ENCODE results near the gene BNIP3.

BNIP3 gene

DNA sequence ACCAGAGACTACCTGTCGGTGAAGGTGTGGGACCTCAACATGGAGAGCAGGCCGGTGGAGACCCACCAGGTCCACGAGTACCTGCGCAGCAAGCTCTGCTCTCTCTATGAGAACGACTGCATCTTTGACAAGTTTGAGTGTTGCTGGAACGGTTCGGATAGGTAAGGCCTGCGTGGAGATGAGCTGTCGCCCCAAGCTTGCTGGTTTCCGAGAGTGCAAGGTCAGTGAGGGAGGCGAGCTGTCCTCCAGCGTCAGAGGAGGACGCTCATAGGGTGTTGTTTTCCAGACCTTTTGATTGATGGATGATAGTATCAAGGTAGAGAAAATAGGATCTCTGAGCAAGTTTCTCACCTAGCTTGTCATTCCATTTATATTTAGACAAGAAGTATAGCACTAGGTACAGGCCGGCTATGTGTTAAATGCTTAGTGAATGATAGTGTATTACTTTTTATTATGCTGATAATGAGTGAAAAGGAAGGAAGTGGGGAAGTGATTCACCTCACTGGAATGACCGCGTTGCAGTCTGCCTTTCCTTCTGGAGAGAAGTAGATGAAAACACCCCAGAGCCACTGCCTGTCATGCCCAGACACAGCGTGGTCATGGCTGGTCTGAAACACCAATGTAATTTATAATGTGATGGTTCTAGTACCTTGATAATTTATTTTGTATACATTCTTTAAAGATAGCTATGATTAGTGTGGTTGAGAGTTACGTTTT lies 33.9 kb downstream of the BNIP3 start:
- TF ChIP-seq TCF4 (CRISPR knock-in tag; IDR thresholded peaks at IDR 0.05; ENCODE audit: borderline replicate concordance) (no peak), ZFP3 (CRISPR knock-in tag; IDR thresholded peaks at IDR 0.05) (no peak), ZFP30 (CRISPR knock-in tag; IDR thresholded peaks at IDR 0.05) (no peak), ZNF8 (CRISPR knock-in tag; IDR thresholded peaks at IDR 0.05) (no peak)
- TF ChIP-seq, protein P1, sequence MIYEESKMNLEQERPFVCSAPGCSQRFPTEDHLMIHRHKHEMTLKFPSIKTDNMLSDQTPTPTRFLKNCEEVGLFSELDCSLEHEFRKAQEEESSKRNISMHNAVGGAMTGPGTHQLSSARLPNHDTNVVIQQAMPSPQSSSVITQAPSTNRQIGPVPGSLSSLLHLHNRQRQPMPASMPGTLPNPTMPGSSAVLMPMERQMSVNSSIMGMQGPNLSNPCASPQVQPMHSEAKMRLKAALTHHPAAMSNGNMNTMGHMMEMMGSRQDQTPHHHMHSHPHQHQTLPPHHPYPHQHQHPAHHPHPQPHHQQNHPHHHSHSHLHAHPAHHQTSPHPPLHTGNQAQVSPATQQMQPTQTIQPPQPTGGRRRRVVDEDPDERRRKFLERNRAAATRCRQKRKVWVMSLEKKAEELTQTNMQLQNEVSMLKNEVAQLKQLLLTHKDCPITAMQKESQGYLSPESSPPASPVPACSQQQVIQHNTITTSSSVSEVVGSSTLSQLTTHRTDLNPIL (CRISPR knock-in tag; IDR thresholded peaks at IDR 0.05; ENCODE audit: low read depth): no peak
- ATAC-seq: peak; percentile 81

DNA sequence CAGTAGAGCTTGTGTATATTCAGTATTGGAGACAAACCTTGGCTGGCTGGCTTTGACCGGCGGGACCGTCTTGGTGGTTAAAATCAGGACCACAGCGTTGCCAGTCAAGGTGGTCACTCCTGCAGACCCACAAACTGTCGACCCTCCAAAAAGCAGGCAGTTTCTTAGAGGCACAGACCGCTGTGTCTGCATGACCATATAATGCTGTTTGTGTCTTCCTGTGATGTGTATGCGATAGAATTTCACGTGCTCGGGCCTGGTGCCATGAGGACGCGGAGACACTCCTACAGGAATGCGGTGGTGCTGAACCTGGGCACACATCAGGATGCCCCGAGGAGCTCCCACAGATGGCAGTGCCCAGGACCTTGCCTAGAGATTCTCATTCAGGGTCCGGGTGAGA lies 34.8 kb downstream of the BNIP3 start:
- ATAC-seq: no peak
- TF ChIP-seq OSR1 (CRISPR knock-in tag; IDR thresholded peaks at IDR 0.05) (no peak), SNAI2 (CRISPR knock-in tag; IDR thresholded peaks at IDR 0.05) (no peak), CSDC2 (CRISPR knock-in tag; IDR thresholded peaks at IDR 0.05) (no peak), ZNF8 (CRISPR knock-in tag; IDR thresholded peaks at IDR 0.05) (no peak), ISL1 (CRISPR knock-in tag; IDR thresholded peaks at IDR 0.05) (no peak), GLIS3 (CRISPR knock-in tag; IDR thresholded peaks at IDR 0.05) (no peak), RARB (CRISPR knock-in tag; IDR thresholded peaks at IDR 0.05) (no peak), PPARA (CRISPR knock-in tag; IDR thresholded peaks at IDR 0.05; ENCODE audit: borderline replicate concordance) (no peak), TOX (CRISPR knock-in tag; IDR thresholded peaks at IDR 0.05; ENCODE audit: borderline replicate concordance) (no peak)
- TF ChIP-seq, protein P2, sequence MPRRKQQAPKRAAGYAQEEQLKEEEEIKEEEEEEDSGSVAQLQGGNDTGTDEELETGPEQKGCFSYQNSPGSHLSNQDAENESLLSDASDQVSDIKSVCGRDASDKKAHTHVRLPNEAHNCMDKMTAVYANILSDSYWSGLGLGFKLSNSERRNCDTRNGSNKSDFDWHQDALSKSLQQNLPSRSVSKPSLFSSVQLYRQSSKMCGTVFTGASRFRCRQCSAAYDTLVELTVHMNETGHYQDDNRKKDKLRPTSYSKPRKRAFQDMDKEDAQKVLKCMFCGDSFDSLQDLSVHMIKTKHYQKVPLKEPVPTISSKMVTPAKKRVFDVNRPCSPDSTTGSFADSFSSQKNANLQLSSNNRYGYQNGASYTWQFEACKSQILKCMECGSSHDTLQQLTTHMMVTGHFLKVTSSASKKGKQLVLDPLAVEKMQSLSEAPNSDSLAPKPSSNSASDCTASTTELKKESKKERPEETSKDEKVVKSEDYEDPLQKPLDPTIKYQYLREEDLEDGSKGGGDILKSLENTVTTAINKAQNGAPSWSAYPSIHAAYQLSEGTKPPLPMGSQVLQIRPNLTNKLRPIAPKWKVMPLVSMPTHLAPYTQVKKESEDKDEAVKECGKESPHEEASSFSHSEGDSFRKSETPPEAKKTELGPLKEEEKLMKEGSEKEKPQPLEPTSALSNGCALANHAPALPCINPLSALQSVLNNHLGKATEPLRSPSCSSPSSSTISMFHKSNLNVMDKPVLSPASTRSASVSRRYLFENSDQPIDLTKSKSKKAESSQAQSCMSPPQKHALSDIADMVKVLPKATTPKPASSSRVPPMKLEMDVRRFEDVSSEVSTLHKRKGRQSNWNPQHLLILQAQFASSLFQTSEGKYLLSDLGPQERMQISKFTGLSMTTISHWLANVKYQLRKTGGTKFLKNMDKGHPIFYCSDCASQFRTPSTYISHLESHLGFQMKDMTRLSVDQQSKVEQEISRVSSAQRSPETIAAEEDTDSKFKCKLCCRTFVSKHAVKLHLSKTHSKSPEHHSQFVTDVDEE (CRISPR knock-in tag; IDR thresholded peaks at IDR 0.05): no peak

DNA sequence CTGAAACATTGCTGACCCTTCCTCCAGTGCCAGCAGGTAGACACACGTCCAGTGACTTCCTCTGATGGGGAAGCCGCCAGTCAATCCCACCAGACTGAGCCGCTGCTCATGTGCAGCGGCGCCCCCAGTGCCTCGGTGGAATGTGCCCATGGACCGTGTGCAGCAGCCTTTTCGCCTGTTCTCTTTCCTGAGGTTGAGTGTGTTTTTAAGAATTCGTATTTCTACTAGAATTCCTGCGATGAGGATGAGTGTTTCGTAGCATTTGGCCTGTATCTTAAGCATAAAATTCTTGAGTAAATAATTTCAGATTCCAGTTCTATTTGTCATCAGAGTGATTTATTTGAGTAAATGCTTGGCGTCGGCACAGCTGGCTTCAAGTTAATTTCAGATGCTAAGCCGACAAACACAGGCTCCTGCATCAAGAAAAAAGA lies 35.4 kb downstream of the BNIP3 start:
- TF ChIP-seq ZC3H10 (CRISPR knock-in tag; IDR thresholded peaks at IDR 0.05): no peak
- no peak for TF ChIP-seq ZNF8 (CRISPR knock-in tag; IDR thresholded peaks at IDR 0.05)
- TF ChIP-seq, protein P3, sequence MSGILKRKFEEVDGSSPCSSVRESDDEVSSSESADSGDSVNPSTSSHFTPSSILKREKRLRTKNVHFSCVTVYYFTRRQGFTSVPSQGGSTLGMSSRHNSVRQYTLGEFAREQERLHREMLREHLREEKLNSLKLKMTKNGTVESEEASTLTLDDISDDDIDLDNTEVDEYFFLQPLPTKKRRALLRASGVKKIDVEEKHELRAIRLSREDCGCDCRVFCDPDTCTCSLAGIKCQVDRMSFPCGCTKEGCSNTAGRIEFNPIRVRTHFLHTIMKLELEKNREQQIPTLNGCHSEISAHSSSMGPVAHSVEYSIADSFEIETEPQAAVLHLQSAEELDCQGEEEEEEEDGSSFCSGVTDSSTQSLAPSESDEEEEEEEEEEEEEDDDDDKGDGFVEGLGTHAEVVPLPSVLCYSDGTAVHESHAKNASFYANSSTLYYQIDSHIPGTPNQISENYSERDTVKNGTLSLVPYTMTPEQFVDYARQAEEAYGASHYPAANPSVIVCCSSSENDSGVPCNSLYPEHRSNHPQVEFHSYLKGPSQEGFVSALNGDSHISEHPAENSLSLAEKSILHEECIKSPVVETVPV (CRISPR knock-in tag; IDR thresholded peaks at IDR 0.05): no peak
- no peak for TF ChIP-seq ZNF565 (CRISPR knock-in tag; conservative IDR thresholded peaks at IDR 0.05; ENCODE audit: low read depth)
- peak; percentile 71 for ATAC-seq

DNA sequence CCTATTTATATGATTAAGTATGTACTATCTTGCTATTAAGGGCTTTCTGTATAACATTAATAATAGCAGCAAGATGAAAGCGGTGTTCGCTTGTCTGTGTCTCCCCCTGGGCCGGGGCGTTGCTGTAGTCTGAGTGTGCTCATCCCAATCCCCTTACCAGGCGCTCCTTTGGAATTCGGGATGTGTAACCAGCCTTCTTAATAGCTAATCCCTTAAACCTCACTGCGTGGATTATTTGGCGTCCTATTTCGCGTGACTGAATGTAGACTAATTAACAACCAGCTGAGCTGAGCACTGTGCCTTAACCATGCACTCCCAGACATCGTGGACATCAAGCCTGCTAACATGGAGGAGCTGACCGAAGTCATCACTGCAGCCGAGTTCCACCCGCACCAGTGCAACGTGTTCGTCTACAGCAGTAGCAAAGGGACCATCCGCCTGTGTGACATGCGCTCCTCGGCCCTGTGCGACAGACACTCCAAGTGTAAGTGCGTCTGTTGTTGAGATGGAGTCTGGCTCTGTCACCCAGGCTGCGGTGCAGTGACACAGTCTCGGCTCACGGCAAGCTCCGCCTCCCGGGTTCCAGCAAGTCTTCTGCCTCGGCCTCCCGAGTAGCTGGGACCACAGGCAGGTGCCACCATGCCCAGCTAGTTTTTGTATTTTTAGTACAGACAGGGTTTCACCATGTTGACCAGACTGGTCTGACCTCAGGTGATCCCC lies 36.6 kb downstream of the BNIP3 start:
- ATAC-seq: no peak
- TF ChIP-seq, protein P4, sequence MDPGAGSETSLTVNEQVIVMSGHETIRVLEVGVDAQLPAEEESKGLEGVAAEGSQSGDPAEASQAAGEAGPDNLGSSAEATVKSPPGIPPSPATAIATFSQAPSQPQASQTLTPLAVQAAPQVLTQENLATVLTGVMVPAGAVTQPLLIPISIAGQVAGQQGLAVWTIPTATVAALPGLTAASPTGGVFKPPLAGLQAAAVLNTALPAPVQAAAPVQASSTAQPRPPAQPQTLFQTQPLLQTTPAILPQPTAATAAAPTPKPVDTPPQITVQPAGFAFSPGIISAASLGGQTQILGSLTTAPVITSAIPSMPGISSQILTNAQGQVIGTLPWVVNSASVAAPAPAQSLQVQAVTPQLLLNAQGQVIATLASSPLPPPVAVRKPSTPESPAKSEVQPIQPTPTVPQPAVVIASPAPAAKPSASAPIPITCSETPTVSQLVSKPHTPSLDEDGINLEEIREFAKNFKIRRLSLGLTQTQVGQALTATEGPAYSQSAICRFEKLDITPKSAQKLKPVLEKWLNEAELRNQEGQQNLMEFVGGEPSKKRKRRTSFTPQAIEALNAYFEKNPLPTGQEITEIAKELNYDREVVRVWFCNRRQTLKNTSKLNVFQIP (CRISPR knock-in tag; IDR thresholded peaks at IDR 0.05; ENCODE audit: borderline replicate concordance, low read depth): no peak
- TF ChIP-seq RARB (CRISPR knock-in tag; IDR thresholded peaks at IDR 0.05) (no peak), PPARA (CRISPR knock-in tag; IDR thresholded peaks at IDR 0.05; ENCODE audit: borderline replicate concordance) (no peak), ZFP30 (CRISPR knock-in tag; IDR thresholded peaks at IDR 0.05) (no peak), BACH2 (CRISPR knock-in tag; IDR thresholded peaks at IDR 0.05; ENCODE audit: borderline replicate concordance) (no peak), TCF4 (CRISPR knock-in tag; IDR thresholded peaks at IDR 0.05; ENCODE audit: borderline replicate concordance) (no peak), ZNF8 (CRISPR knock-in tag; IDR thresholded peaks at IDR 0.05) (no peak), ISL1 (CRISPR knock-in tag; IDR thresholded peaks at IDR 0.05) (no peak), ZFP3 (CRISPR knock-in tag; IDR thresholded peaks at IDR 0.05) (no peak)
- TF ChIP-seq, protein P2 (CRISPR knock-in tag; IDR thresholded peaks at IDR 0.05): no peak
- TF ChIP-seq, protein P1 (CRISPR knock-in tag; IDR thresholded peaks at IDR 0.05; ENCODE audit: low read depth): no peak

Data from SK-N-SH treated with all-trans-retinoic acid at 6 μM for 48 hours (cell line).